ENCODE measurements around the gene JAZF1.

DNA sequence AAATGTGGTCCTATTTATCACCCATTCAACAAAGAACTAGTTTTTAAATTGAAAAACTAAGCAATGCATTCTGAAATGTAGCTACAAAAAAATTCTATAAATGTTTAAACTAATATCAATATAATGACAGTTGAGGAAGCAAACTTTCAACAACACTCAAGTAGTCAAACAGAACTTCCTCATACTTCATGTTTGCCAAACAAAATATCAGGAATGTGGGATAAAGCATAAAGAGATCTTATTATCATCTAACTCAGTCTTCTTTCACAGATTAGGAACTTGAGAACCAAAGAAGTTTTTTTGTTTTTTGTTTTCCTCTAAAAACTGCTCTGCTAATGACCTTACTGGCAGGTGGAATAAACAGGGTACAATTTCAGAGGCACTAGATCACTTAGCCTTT, 116.2 kb downstream of the JAZF1 start:
- TF ChIP-seq, protein P1, sequence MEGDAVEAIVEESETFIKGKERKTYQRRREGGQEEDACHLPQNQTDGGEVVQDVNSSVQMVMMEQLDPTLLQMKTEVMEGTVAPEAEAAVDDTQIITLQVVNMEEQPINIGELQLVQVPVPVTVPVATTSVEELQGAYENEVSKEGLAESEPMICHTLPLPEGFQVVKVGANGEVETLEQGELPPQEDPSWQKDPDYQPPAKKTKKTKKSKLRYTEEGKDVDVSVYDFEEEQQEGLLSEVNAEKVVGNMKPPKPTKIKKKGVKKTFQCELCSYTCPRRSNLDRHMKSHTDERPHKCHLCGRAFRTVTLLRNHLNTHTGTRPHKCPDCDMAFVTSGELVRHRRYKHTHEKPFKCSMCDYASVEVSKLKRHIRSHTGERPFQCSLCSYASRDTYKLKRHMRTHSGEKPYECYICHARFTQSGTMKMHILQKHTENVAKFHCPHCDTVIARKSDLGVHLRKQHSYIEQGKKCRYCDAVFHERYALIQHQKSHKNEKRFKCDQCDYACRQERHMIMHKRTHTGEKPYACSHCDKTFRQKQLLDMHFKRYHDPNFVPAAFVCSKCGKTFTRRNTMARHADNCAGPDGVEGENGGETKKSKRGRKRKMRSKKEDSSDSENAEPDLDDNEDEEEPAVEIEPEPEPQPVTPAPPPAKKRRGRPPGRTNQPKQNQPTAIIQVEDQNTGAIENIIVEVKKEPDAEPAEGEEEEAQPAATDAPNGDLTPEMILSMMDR (IDR thresholded peaks at IDR 0.05), result no peak
- TF ChIP-seq POLR2AphosphoS5 (IDR thresholded peaks at IDR 0.05; ENCODE audit: insufficient read depth in 1 of 2, low read depth in 1 of 2) (no peak), POLR2A (IDR thresholded peaks at IDR 0.05) (no peak)
